HK-2 (cell line): ENCODE data around the gene CLDN20.
"Not testable (repeated sequence)": the region's sequence is repeated elsewhere in the genome, so short reads cannot be mapped to it uniquely, and the experiment has no call there.

Experiments used
- DNase-seq: peaks from one replicate; pipeline ENCODE4 v3.0.0-alpha.2; 2018; ENCODE audit not compliant: unreplicated experiment

CLDN20 gene

GRCh38 chr6:155263373-155264063 lies at the start of gene CLDN20:
TSS of gene CLDN20 (plus strand) at chr6:155264013. CDS start at chr6:155275720, 11,707 bp downstream.
- DNase-seq: no peak

- DNase-seq: no peak
Observed at GRCh38 chr6:155215906-155216305, 47.9 kb upstream of the CLDN20 start.

GRCh38 chr6:155216312-155217046 lies 47.3 kb upstream of the CLDN20 start:
- no peak for DNase-seq

DNA sequence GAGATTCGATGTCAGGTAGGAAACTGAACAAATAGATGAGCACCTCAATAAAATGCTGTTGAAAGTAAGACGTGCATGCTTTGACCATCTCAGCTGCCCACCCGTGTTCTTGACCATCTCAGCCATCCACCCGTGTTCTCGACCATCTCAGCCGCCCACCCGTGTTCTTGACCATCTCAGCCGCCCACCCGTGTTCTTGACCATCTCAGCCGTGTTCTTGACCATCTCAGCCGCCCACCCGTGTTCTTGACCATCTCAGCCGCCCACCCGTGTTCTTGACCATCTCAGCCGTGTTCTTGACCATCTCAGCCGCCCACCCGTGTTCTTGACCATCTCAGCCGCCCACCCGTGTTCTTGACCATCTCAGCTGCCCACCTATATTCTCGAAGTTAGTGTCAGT lies 45.1 kb upstream of the CLDN20 start:
- DNase-seq: not testable (repeated sequence)

DNA sequence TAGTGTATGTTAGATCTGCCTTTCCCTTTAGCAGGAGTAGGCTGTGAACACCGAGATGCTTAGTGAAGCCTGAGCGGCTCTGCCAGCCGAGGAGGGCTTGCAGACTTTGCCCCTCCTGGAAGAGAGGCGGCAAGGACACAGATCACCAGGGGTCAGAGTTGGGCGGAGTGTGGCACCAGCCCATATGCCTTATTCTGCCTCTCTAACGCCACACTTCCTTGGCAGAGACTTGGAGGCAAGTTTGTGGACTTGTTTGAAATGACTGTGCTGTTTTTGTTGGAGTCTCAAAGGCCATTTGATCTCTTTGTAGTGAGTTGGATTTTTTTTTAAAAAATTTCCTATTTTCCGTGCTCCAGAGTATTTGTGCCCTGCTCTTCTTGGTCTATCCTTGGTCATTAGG lies 44.5 kb upstream of the CLDN20 start:
- DNase-seq: no peak

GRCh38 chr6:155219858-155220301 lies 43.9 kb upstream of the CLDN20 start:
- DNase-seq: no peak

DNA sequence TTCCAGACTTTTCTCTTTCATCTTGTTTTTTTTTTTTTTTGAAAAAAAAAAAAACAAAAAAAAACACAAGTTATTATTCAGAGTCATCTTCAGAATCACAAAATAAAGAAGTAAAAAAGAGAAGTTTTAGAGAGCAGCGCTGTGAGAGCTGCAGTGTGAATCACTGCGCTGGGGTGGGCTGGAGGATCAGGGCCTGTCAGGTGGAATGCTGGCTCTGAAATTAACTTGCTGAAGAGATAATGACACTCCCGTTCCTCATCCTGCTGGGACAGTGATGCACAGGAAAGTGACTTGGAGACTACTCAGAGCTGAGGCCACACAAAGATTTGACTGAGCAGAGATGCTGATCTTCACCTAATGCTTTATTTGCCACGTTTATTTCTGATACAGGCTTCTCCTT lies 42.7 kb upstream of the CLDN20 start:
- no peak for DNase-seq

DNA sequence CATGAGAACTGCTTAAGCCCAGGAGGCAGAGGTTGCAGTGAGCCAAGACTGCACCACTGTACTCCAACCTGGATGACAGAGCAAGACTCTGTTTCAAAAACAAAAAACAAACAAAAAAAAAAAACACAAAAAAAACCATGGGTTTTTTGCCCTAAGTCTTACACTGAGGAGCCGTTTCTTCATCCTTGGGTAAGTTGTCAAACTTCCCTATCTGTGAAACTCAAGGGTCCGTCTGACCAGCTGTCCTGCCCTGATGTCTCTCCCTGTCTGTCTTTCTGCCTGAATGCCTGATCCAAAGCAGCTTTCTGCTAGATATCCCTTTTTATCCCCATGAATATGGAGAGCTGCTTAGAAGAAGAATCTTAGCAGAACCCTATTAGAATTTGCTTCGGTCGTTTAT lies 41.3 kb upstream of the CLDN20 start:
- DNase-seq: no peak

DNA sequence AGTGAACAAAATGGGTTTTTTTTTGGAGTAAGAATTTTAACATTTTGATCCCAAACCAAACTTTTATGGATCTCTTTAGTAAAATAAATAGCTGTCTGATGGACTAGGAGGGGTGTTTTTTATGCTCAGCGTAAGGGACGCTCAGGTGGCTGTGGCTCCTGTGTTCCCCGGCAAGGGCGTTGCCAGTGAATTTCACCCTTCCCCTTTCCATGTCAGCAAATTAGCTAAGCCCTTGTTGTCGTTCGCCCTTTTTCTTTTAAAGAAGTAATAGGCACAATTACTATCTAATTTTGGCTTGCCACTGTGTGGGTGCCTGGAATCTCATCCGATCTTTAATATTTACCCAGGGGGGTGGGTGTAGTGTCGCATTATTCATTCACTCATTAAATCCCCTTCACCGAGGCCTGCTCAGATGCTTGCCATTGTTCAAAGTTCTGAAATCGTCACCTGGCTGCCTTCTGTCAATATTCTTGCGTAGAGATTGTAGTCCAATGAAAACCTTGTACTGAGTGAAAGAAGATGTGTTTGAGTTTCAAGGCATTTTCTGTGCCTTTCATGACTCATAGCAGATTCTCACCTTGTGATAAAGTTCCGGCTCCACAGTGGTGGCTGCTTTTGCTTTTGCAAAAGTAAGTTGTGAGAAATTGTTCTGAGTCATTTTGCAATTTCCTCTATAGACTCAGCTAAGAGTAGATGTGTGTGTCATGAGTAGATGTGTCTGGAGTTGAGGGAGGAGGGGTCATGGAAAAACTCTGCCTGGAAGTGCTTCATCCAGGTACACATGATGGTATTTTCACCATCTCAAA lies 40.0 kb upstream of the CLDN20 start:
- peak; percentile 40 for DNase-seq

GRCh38 chr6:155224618-155225017 lies 39.2 kb upstream of the CLDN20 start:
- DNase-seq: no peak

DNA sequence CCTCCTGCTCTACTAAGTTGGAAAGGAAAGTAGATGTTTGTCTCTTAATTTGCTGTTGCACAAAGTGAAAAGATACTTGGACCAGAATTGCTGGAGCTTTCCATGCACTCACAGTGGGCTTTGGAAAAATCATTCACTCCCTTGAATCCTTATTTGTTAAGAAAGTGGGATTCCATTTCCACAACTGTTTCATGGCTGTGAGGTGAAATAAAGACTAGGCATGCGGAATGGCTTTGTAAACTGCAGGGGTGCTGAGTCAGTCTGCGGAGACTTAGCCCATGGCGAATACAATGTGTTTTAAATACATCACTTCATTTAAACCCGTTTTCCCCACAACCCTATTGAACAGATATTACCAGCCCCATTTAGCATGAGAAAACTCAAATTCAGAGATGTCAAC lies 36.8 kb upstream of the CLDN20 start:
- no peak for DNase-seq

GRCh38 chr6:155228546-155229166 lies 35.2 kb upstream of the CLDN20 start:
- DNase-seq: no peak

DNA sequence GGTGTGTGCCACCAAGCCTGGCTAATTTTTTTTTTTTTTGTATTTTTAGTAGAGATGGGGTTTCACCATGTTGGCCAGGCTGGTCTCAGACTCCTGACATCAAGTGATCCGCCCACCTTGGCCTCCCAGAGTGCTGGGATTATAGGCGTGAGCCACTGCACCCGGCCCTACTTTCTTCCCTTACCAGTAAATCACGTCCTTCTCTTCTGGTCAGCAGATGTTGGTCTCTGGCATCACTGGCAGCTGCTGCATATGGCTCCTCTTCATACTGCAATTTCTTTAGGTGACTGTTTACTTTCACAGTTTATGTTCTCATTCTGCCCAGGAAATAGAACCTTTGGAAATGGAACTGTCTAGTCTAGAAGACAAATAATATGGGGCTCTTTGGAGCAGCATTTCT lies 32.8 kb upstream of the CLDN20 start:
- DNase-seq: not testable (repeated sequence)

GRCh38 chr6:155232848-155233247 lies 31.0 kb upstream of the CLDN20 start:
- DNase-seq: no peak

GRCh38 chr6:155234167-155234566 lies 29.6 kb upstream of the CLDN20 start:
- DNase-seq: no peak

DNA sequence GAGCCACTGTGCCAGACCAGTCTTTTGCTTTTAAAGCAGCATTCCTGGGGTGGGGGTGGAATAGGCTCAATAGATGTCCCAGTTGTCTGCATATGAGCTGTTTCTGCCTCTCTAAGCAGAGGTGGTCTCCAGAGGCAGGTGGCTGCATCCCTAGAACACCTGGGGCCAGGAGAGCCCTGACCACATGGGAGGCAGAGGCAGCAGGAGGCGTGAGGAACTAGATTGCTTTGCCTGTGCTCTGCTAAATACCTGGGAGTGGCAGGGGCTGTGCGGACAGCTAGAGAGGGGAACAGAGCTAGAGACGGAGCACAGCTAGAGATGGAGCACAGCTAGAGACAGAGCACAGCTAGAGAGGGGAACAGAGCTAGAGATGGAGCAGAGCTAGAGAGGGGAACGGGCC lies 29.1 kb upstream of the CLDN20 start:
- no peak for DNase-seq

- no peak for DNase-seq
Observed at GRCh38 chr6:155235087-155235486, 28.7 kb upstream of the CLDN20 start.

DNA sequence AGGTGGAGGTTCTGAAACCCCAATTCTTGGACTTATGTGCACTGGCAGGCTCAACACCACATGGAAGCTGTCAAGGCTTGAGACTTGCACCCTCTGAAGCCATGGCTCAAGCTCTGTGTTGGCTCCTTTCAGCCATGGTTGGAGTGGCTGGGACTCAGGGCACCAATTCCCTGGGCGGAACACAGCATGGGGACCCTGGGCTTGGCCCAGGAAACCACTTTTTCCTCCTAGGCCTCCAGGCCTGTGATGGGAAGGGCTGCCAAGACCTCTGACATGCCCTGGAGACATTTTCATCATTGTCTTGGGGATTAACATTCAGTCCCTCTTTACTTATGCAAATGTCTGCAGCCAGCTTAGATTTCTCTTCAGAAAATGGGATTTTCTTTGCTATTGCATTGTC lies 26.2 kb upstream of the CLDN20 start:
- no peak for DNase-seq

GRCh38 chr6:155240905-155241600 lies 22.8 kb upstream of the CLDN20 start:
- no peak for DNase-seq

GRCh38 chr6:155241966-155242365 lies 21.8 kb upstream of the CLDN20 start:
- DNase-seq: no peak

DNA sequence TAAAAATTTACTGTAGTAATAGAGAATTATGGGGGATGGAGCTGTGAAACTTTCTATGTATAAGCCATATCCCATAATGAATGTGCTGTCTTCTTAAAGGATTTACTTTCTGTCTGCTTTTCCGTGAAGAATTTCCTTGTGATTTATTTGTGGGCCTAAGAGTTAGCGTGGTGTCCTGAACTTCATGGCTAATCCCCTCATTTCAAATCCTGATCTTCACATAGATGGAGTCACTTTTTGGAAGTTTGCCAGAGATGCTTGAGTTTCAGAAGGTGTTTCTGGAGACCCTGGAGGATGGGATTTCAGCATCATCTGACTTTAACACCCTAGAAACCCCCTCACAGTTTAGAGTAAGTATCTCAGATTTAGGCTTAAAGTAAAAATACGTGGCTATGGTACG lies 19.4 kb upstream of the CLDN20 start:
- DNase-seq: no peak

DNA sequence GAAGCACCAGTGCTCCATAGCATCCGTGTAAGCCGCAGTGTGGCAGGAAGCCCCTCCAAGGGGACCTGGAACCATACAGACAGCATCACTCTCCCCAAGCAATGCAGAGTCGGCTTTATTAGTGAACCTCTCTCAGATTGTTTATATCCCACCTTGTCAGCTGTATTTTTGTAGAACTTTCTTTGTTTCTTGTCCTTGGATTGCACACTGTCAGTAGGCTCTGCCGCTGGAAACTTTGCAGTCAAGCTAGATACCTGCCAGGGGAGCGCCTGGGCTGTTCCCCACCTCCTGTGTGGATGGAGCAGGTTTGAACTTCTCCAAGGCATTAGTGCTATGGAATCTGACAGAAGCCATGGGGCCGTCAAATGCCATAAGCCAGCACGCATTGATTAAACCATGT lies 18.6 kb upstream of the CLDN20 start:
- no peak for DNase-seq
